ENCODE results near the gene MYRF.

DNA sequence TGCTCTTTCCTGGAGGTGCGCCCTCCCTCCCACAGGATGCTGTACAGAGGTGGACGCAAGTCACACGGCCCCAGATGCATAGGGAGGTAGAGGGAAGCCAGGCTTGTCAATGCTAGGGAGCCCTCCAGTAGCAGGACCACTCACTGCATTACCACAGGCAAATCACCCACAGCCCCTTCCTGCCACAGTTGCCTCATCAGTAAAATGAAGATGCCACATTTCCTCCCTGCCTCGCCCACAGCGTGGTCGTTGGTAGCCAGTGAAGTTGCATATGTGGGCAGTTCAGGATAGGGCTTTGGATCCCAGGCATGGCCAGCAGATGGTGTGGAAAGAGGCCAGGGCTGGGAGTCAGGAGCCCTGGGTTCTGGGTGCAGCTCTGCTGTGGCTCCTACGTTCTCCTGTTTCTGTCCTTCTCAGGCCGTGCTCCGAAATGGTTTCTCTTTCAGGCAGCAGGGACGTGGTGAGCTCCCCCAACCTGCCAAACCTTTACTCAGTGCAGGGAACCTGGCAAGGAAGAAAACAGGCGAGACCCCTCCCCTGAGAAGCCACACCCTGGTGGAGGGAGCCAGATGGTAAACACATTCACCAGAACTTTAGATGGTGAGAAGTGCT, 49.6 kb upstream of the MYRF start:
- TF ChIP-seq, protein P1, sequence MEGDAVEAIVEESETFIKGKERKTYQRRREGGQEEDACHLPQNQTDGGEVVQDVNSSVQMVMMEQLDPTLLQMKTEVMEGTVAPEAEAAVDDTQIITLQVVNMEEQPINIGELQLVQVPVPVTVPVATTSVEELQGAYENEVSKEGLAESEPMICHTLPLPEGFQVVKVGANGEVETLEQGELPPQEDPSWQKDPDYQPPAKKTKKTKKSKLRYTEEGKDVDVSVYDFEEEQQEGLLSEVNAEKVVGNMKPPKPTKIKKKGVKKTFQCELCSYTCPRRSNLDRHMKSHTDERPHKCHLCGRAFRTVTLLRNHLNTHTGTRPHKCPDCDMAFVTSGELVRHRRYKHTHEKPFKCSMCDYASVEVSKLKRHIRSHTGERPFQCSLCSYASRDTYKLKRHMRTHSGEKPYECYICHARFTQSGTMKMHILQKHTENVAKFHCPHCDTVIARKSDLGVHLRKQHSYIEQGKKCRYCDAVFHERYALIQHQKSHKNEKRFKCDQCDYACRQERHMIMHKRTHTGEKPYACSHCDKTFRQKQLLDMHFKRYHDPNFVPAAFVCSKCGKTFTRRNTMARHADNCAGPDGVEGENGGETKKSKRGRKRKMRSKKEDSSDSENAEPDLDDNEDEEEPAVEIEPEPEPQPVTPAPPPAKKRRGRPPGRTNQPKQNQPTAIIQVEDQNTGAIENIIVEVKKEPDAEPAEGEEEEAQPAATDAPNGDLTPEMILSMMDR (IDR thresholded peaks at IDR 0.05): no peak
- no peak for TF ChIP-seq ZFX (IDR thresholded peaks at IDR 0.05; ENCODE audit: borderline replicate concordance)

Data from 22Rv1 (cell line).